Activated T-helper 2 cell treated with anti-CD3 and anti-CD28 coated beads, Interferon-gamma antibody, Interleukin-2, Interleukin-4, amounts not matched to agents 10 μg/mL and 5 μg/mL and 100 μg/mL, durations not matched to agents 14 hours and 24 hours and 36 hours (primary cell): ENCODE results near the gene WNK3. TPM values are rescaled to one million over a fixed set of nuclear protein-coding genes. Genes with fewer than 3 reads are reported as not detected.

ENCODE experiments used
- DNase-seq: peaks from one replicate; pipeline ENCODE4 v3.0.0; 2021; ENCODE audit warnings: low spot score
- H3K27ac Mint-ChIP-seq: one replicate; pipeline ENCODE4 v1.8.0; 2021; ENCODE audit warnings: mixed read lengths
- H3K27me3 Mint-ChIP-seq: one replicate; pipeline ENCODE4 v1.8.0; 2021; ENCODE audit warnings: low read depth, mixed read lengths
- H3K36me3 Mint-ChIP-seq: one replicate; pipeline ENCODE4 v1.8.0; 2021; ENCODE audit warnings: low read depth, mixed read lengths
- H3K4me1 Mint-ChIP-seq: one replicate; pipeline ENCODE4 v1.8.0; 2021; ENCODE audit warnings: low read depth, mixed read lengths
- H3K4me3 Mint-ChIP-seq: one replicate; pipeline ENCODE4 v1.8.0; 2021; ENCODE audit warnings: low read depth, mild to moderate bottlenecking, moderate library complexity, mixed read lengths
- H3K9me3 Mint-ChIP-seq: one replicate; pipeline ENCODE4 v1.8.0; 2021; ENCODE audit warnings: mixed read lengths
- intact Hi-C: fragments of 100-400 bp; cut with micrococcal nuclease; formaldehyde crosslinking; loops from one replicate; pipeline ENCODE4 v1.15.1; 2023
- total RNA-seq: library from RNA; stranded (reverse); gene quantifications from 2 replicates; pipeline ENCODE4 v1.2.3, GENCODE V29; 2022

WNK3 gene
- total RNA-seq, 1 donor from 2014 or later = 0.05 TPM

DNA sequence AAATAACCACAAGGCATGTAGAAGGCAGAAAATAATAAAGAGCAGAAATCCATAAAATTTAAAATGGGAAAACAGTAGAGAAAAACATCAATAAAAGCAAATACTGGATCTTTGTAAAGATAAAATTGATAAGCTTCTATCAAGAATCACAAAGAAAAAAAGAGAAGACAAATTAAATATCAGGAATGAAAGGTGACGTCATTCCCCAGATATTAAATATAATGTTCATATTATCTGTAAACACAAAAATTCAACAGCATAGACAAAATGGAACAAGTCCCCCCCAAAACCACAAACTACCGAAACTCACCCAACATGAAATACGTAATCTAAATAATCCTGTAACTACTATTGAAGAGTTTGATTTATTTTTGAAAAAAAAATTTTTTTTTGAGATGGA is 144.2 kb downstream of the WNK3 start:
- Mint-ChIP-seq H3K27ac (no peak overlapping the region), H3K4me1 (no peaks in the 10 kb centered on the region), H3K4me3 (no peak overlapping the region), H3K36me3 (no peaks in the 10 kb centered on the region), H3K9me3 (no peaks in the 10 kb centered on the region), H3K27me3 (no peaks in the 10 kb centered on the region)
- intact Hi-C loops = no loop called here
- DNase-seq = no peak

DNA sequence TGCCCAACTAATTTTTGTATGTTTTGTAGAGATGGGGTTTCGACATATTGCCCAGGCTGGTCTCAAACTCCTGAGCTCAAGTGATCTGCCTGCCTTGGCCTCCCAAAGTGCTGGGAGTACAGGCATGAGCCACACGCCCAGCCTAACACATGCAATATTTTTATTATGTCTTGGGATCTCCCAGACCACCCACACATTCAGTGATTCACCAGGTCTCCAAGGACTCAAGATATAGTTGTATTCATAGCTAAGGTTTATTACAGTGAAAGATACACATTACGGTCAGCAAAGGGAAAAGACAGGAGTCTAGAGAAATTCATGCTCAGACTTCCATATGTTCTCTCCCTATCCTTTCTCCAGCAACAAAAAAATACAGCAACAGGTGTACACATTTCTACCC is 149.3 kb downstream of the WNK3 start:
- no peaks in the 10 kb centered on the region for H3K4me1 Mint-ChIP-seq
- no peaks in the 10 kb centered on the region for H3K36me3 Mint-ChIP-seq
- H3K27ac Mint-ChIP-seq = no peak overlapping the region
- DNase-seq = no peak
- no peaks in the 10 kb centered on the region for H3K9me3 Mint-ChIP-seq
- no peak overlapping the region for H3K4me3 Mint-ChIP-seq
- intact Hi-C loops = no loop called here
- no peaks in the 10 kb centered on the region for H3K27me3 Mint-ChIP-seq

DNA sequence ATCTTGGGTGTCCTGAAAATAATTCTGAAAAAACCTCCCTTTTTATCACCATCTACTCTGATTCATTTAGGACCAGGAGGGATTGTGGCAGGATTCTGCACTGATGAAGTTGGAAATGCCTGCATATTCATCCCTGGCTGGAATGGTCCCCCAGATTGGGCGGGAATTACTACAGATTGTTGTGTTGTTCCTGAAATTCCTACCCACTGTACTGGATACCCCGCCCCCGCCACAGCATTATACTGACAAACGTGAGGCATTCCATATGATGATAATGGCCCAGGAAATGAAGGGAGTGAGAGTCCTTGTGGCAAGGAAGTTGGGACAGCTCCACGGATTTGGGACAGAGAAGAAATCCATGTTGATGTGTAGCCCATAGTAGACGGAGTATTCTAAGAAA is 159.6 kb downstream of the WNK3 start:
- no peaks in the 10 kb centered on the region for H3K9me3 Mint-ChIP-seq
- no peak overlapping the region for H3K27ac Mint-ChIP-seq
- no peaks in the 10 kb centered on the region for H3K27me3 Mint-ChIP-seq
- H3K36me3 Mint-ChIP-seq = no peaks in the 10 kb centered on the region
- intact Hi-C loops = no loop called here
- H3K4me1 Mint-ChIP-seq = no peaks in the 10 kb centered on the region
- DNase-seq = no peak
- no peak overlapping the region for H3K4me3 Mint-ChIP-seq

DNA sequence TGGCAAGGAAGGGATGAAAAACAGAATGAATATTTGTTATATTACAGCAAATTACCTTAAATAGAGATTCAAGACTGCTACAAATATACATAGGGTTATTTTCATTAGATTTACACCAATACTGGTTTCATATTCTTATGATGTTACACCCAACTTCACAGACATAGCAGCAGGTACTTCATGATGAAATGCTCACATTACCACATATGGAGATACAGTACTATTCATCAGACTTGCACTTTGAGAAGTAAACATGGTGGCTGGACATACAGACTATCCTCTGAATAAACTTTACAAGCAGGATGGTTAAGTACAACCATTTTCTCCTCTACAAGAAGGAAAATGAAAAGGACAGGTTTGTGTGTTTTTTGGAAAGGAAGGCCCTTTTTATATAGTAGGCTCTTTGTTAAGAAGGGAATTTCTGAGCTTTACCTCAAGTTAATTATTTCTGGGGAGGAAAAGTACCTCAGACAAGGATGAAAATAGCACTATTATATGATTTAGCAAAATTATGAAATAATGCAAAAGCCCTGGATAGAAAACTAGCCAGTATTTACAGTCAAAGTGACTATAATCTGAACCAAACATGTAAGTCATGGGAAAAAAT is 162.8 kb downstream of the WNK3 start:
- Mint-ChIP-seq H3K36me3 (no peaks in the 10 kb centered on the region), H3K4me3 (no peak overlapping the region), H3K27me3 (no peaks in the 10 kb centered on the region), H3K9me3 (no peaks in the 10 kb centered on the region), H3K27ac (no peak overlapping the region), H3K4me1 (no peaks in the 10 kb centered on the region)
- intact Hi-C loops = no loop called here
- DNase-seq = no peak

DNA sequence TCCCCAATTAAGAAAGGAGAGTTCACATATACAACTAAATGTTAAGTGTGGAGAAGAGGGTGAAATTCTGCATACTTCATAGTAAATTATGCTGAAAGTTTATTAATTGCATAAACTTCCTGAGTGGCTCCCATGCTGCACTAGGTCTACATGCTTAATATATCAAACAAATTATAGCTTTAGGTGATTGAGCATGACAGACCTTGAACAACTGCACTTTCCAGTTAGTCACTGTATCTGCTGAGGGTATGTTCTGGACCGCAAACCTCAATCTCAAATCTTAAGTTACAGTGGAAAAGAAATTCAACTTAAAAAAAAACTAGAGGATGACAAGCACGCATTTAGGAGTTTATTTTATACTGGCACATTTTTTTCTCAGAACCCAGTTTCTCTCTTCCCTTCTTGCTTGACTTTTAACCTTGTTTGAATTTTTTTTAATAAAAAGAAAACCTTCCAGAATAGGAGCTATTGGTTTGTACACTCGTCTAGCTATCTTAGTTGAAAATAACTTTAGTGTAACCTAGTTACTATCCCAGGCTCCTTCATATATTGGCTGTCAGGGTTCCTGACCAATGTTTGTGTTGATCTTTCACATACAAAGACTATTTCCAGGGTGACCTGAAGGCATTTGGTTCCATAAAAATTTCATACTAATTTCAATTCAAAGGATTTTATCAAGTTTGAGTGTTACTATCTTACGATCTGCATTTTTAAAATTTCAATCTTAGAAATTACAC is 164.6 kb downstream of the WNK3 start:
- H3K27me3 Mint-ChIP-seq = no peaks in the 10 kb centered on the region
- no peak overlapping the region for H3K27ac Mint-ChIP-seq
- no peaks in the 10 kb centered on the region for H3K36me3 Mint-ChIP-seq
- intact Hi-C loops = no loop called here
- H3K4me3 Mint-ChIP-seq = no peak overlapping the region
- no peaks in the 10 kb centered on the region for H3K9me3 Mint-ChIP-seq
- H3K4me1 Mint-ChIP-seq = no peaks in the 10 kb centered on the region
- no peak for DNase-seq

DNA sequence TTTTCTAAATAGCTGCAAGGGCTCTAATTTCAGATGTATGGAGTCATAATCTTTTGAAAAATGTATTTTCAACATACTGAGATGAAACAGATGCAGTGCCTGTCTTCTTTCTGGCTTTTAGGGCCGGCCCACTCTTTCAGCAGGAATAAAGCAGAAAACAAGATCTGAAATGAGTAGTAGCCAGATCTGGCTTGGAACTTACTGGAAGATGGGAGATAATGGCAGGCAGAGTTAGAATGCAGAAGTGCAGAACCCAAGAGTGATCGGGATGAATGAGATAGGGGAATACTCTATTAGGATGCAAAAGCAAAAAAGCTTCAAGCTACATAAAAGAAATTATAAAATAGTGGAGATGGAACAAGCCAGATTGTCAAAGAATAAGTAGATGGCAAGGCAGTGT is 173.4 kb downstream of the WNK3 start:
- no peak overlapping the region for H3K27ac Mint-ChIP-seq
- intact Hi-C loops = loop anchor here (5.0 to 10.0 kb wide), 2 partner anchors 350 to 623 kb away; partner anchors contain the start of genes GNL3L and MAGED2
- H3K9me3 Mint-ChIP-seq = no peaks in the 10 kb centered on the region
- H3K36me3 Mint-ChIP-seq = peaks cover 26% of the 10 kb centered on the region
- no peak for DNase-seq
- no peaks in the 10 kb centered on the region for H3K27me3 Mint-ChIP-seq
- peaks cover 29% of the 10 kb centered on the region for H3K4me1 Mint-ChIP-seq
- no peak overlapping the region for H3K4me3 Mint-ChIP-seq

DNA sequence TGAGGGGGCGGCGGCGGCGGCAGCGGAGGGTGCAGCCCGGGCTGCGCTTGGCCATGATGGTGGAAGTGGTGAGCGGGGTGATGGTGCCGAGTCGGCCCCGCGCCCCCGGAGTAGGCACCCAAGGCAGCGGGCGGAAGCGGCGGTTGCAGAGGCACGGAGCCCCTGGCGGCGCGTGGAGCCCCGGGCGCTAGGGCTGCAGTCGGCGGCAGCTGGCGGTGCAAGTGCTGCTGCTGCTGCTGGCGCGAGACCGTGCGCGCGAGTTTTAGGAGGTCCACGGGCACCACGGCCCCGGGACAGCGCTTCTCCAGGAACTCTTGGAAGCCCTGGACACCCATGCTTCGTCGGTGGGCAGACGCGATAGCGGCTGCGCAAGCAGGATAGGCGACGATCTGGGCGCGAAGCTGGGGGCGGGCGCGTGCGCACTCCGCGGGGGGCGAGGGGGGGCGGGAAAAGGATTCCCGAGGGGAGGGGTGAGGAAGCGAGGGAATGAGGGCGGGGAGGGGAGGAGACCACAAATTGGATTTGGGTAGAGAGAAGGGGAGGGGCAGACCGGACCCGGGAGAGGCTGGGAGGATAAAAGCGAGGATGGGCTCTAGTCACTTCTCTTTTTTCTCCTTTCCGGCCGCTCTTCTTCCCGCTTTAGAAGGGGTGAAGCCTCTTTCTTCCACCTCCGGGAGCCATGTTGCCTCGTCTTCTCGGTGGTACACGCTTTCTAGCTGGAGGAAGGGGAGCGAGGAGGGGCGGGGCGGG is 174.8 kb downstream of the WNK3 start, which contains the start of gene FAM120C:
TSS of gene FAM120C (minus strand) at position 391 of the 750 bp plus-strand sequence. CDS start at position 335, 56 bp downstream.
- DNase-seq = peak; percentile 50
- H3K27ac Mint-ChIP-seq = peak within 1 kb of the TSS; percentile 81
- intact Hi-C loops = loop anchor here (1.0 to 10.0 kb wide), 4 partner anchors 139 to 624 kb away; partner anchors contain the start of genes GNL3L, MAGED2, PHF8 and TSR2
- H3K4me1 Mint-ChIP-seq = peaks cover 39% of the 10 kb centered on the region
- H3K27me3 Mint-ChIP-seq = no peaks in the 10 kb centered on the region
- peak within 1 kb of the TSS; percentile 86 for H3K4me3 Mint-ChIP-seq
- H3K9me3 Mint-ChIP-seq = no peaks in the 10 kb centered on the region
- peaks cover 33% of the 10 kb centered on the region for H3K36me3 Mint-ChIP-seq

DNA sequence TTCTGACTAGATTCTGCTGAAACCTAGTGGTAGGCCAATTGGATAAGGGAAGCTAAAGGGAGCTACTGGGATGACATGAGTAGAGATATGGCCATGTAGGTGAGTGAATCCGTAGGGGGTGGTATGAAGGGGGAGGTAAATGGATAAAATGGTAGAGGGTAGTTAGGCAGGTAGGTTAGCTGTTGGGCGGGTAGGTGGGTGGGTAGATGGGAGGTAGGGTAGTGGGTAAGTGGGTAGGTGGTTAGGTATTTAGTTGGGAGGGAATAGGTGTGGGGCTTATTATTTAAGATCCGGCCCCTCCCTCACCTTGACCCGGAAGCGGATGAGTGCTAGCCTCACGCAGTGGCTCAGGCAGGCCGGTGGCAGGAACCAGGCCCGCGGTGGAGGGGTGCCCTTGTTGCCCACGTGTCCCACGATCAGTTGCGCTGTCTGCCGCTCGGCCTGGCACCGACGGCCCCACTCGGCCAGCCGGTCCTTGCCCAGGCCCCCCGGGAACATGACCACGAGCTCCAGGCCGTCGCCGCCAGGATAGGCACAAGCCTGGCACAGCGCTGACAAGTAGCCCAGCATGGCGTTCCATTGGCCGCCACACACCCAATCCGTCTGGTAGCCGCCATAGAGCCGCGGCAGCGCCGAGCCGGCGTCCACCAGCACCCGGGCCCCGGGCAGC is 175.5 kb downstream of the WNK3 start:
- H3K9me3 Mint-ChIP-seq = no peaks in the 10 kb centered on the region
- intact Hi-C loops = loop anchor here (5.0 to 10.0 kb wide), 2 partner anchors 352 to 625 kb away; partner anchors contain the start of genes GNL3L and MAGED2
- H3K4me1 Mint-ChIP-seq = peaks cover 46% of the 10 kb centered on the region

DNA sequence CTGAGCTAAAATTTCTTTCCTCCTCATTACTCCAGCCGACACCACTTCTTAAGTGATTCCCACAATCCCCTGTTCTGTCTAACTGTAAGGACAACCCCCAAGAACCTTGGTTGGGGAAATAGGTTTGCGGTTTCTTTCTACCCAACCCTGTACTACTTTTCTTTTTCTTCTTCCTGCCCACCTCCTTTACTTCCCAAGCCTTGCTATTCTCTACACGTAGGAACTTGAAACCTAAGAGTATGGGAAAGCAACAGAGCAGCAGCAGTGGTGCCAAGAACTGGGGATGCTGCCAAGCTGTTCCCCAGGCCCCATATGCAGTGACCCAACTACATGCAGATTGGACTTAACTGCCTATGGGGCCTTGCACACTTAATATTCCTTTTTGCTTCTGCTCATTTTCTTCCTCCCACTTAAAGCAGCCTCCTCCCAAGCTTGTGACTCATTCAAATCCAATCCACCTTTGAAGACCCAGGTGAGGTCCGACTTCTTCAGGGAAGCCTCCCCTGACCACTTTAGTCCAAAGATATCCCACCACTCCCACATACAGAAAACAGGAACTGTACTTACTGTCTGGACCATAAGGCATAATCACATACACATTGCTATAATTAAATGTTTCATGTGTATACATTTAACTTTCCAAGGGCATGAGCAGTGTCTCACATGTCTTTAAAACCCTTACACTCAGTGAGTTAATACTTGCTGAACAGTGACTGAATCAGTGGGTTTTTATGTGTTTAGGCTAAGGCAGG is 176.5 kb downstream of the WNK3 start:
- no peak for DNase-seq
- H3K4me1 Mint-ChIP-seq = peaks cover 53% of the 10 kb centered on the region
- intact Hi-C loops = loop anchor here (5.0 to 10.0 kb wide), 2 partner anchors 353 to 626 kb away; partner anchors contain the start of genes GNL3L and MAGED2

More for the DNA sequence above, 175.5 kb downstream of the WNK3 start:
- Mint-ChIP-seq H3K27me3 (no peaks in the 10 kb centered on the region), H3K36me3 (peaks cover 40% of the 10 kb centered on the region), H3K4me3 (peak overlapping the region; percentile 86), H3K27ac (peak overlapping the region; percentile 81)
- DNase-seq = peak; percentile 44

DNA sequence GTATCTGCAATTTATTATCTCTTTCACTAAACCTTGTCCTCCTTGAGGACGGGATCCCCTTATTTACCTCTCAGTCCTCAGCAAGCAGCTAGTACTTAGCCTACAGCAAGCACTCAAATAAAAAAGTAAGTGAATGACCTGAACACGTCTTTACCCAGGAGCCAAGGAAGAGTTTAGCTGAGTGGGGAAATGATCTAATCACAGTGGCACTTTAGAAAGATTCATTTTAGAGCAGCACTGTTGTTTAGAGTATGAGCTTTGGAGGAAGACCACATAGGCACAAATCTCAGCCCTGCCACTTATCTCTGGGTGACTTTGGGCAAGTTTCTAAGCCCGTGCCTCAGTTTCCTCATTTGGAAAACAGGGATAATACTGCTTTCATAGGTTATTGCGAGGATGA is 177.4 kb downstream of the WNK3 start:
- Mint-ChIP-seq H3K36me3 (peaks cover 49% of the 10 kb centered on the region), H3K4me3 (peak overlapping the region; percentile 30), H3K27ac (no peak overlapping the region), H3K9me3 (no peaks in the 10 kb centered on the region), H3K27me3 (no peaks in the 10 kb centered on the region), H3K4me1 (peaks cover 53% of the 10 kb centered on the region)
- no peak for DNase-seq
- intact Hi-C loops = loop anchor here (5.0 to 10.0 kb wide), 2 partner anchors 354 to 627 kb away; partner anchors contain the start of genes GNL3L and MAGED2

More for the DNA sequence above, 176.5 kb downstream of the WNK3 start:
- Mint-ChIP-seq H3K4me3 (peak overlapping the region; percentile 86), H3K36me3 (peaks cover 49% of the 10 kb centered on the region), H3K9me3 (no peaks in the 10 kb centered on the region), H3K27me3 (no peaks in the 10 kb centered on the region), H3K27ac (peak overlapping the region; percentile 81)

DNA sequence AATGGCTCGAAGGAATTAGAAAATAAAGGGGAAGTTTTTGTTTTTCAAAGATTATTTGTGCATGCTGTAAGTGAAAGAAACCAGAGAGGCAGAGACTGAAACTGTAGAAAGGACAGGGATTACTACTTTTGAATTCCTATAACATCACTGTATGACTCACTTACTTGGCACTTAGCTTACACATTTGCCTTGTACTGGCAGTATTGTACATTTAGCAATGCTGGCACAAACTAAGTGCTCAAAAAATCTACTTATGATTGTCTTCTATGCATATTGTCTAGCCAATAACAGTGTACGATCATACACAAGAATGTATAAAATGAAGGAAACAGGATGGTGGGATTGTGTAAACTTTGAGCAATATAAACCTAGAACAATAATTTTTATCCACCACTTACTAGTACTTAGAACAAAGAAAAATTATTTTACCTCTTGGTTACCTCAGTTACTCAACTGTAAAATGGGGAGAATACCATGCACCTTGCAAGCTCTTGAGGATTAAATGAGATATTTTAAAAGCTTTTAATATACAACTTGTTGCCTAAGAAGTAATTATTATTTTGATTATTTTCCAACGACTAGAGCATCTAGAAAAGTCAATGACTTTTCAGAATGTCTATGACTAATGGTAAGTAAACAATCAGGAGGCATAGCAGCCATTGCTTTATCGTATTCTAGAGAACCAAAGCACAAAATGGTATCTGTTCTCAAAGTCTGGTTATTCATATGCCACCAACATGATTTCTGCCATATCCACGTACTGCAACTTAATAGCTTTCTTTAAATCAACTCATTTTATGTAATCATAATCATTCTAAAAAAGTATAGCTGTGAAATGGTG is 179.5 kb downstream of the WNK3 start:
- peaks cover 62% of the 10 kb centered on the region for H3K36me3 Mint-ChIP-seq
- H3K4me3 Mint-ChIP-seq = no peak overlapping the region
- peak overlapping the region; percentile 30 for H3K27ac Mint-ChIP-seq
- no peaks in the 10 kb centered on the region for H3K27me3 Mint-ChIP-seq
- DNase-seq = no peak
- intact Hi-C loops = no loop called here
- H3K9me3 Mint-ChIP-seq = no peaks in the 10 kb centered on the region
- H3K4me1 Mint-ChIP-seq = peaks cover 51% of the 10 kb centered on the region
